ENCODE measurements around the gene EVPL. TPM values are rescaled to one million over a fixed set of nuclear protein-coding genes. Genes with fewer than 3 reads are reported as not detected.

The EVPL gene
- total RNA-seq, 1 experiment from 2014 or later, result 1.3 TPM

DNA sequence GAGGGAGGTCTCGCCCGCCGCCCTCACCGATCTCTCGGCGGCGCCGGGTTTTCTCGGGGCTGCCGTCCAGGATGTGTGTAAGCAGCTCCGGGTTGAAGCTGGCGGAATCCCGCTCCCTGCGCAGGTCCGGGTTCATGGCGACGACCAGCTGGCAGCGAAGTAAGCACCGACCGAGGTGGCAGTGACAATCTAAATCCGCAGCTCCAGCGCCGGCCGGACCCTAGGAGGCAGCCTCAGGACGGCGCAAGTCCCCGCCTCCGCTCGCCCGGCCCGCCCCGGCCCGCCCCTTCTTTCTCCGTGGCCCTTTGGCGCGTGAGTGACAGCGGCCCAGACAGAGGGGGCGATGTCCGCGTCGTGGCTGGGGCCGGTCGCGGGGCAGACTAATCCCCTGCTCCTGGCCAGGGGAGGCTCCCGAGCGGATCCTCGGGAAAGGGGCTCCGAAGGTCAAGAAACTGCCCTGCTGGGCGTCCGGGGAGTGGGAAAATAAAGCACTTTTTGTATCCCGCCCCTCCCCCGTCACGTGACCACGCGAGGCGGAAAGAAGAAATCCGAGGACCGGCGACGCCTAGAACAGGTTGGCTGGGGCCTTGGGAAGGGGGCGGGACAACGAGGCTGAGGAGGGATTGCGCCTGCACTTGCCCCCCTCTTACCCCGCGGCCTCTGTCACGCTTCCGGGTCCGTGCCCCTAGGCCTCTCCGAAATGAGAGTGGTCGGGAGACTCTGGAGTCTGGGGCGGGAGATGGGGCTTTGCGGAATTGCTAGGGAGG is 48.0 kb downstream of the EVPL start, which contains the start of the genes ACOX1 and TEN1 (continued):
- TF ChIP-seq ZNF121 (CRISPR knock-in tag; IDR thresholded peaks at IDR 0.05) (no peak), FOXJ3 (CRISPR knock-in tag; IDR thresholded peaks at IDR 0.05; ENCODE audit: borderline replicate concordance) (no peak), CREB1 (CRISPR knock-in tag; IDR thresholded peaks at IDR 0.05) (no peak), ZNF671 (CRISPR knock-in tag; IDR thresholded peaks at IDR 0.05) (no peak), SMAD4 (CRISPR knock-in tag; IDR thresholded peaks at IDR 0.05) (no peak), ETV6 (CRISPR knock-in tag; IDR thresholded peaks at IDR 0.05) (0 out of 2 replicates have a peak, but pooled peaks have one; percentile 35), ZNF219 (CRISPR knock-in tag; IDR thresholded peaks at IDR 0.05; ENCODE audit: borderline replicate concordance) (no peak), OVOL2 (CRISPR knock-in tag; IDR thresholded peaks at IDR 0.05; ENCODE audit: borderline replicate concordance) (no peak), TCF7 (CRISPR knock-in tag; IDR thresholded peaks at IDR 0.05; ENCODE audit: low read depth) (no peak), MYBL2 (CRISPR knock-in tag; IDR thresholded peaks at IDR 0.05) (no peak), ZNF396 (CRISPR knock-in tag; IDR thresholded peaks at IDR 0.05; ENCODE audit: borderline replicate concordance) (no peak), NFATC4 (CRISPR knock-in tag; IDR thresholded peaks at IDR 0.05) (no peak), GRHL2 (CRISPR knock-in tag; IDR thresholded peaks at IDR 0.05; ENCODE audit: insufficient replicate concordance, severe bottlenecking) (no peak)
- TF ChIP-seq, protein P1, sequence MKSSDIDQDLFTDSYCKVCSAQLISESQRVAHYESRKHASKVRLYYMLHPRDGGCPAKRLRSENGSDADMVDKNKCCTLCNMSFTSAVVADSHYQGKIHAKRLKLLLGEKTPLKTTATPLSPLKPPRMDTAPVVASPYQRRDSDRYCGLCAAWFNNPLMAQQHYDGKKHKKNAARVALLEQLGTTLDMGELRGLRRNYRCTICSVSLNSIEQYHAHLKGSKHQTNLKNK (CRISPR knock-in tag; IDR thresholded peaks at IDR 0.05), result no peak
- TF ChIP-seq, protein P2, sequence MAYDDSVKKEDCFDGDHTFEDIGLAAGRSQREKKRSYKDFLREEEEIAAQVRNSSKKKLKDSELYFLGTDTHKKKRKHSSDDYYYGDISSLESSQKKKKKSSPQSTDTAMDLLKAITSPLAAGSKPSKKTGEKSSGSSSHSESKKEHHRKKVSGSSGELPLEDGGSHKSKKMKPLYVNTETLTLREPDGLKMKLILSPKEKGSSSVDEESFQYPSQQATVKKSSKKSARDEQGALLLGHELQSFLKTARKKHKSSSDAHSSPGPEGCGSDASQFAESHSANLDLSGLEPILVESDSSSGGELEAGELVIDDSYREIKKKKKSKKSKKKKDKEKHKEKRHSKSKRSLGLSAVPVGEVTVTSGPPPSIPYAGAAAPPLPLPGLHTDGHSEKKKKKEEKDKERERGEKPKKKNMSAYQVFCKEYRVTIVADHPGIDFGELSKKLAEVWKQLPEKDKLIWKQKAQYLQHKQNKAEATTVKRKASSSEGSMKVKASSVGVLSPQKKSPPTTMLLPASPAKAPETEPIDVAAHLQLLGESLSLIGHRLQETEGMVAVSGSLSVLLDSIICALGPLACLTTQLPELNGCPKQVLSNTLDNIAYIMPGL (CRISPR knock-in tag; IDR thresholded peaks at IDR 0.05), result peak; percentile 95
- TF ChIP-seq, protein P3, sequence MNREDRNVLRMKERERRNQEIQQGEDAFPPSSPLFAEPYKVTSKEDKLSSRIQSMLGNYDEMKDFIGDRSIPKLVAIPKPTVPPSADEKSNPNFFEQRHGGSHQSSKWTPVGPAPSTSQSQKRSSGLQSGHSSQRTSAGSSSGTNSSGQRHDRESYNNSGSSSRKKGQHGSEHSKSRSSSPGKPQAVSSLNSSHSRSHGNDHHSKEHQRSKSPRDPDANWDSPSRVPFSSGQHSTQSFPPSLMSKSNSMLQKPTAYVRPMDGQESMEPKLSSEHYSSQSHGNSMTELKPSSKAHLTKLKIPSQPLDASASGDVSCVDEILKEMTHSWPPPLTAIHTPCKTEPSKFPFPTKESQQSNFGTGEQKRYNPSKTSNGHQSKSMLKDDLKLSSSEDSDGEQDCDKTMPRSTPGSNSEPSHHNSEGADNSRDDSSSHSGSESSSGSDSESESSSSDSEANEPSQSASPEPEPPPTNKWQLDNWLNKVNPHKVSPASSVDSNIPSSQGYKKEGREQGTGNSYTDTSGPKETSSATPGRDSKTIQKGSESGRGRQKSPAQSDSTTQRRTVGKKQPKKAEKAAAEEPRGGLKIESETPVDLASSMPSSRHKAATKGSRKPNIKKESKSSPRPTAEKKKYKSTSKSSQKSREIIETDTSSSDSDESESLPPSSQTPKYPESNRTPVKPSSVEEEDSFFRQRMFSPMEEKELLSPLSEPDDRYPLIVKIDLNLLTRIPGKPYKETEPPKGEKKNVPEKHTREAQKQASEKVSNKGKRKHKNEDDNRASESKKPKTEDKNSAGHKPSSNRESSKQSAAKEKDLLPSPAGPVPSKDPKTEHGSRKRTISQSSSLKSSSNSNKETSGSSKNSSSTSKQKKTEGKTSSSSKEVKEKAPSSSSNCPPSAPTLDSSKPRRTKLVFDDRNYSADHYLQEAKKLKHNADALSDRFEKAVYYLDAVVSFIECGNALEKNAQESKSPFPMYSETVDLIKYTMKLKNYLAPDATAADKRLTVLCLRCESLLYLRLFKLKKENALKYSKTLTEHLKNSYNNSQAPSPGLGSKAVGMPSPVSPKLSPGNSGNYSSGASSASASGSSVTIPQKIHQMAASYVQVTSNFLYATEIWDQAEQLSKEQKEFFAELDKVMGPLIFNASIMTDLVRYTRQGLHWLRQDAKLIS (CRISPR knock-in tag; IDR thresholded peaks at IDR 0.05; ENCODE audit: borderline replicate concordance), result no peak
- TF ChIP-seq, protein P4, sequence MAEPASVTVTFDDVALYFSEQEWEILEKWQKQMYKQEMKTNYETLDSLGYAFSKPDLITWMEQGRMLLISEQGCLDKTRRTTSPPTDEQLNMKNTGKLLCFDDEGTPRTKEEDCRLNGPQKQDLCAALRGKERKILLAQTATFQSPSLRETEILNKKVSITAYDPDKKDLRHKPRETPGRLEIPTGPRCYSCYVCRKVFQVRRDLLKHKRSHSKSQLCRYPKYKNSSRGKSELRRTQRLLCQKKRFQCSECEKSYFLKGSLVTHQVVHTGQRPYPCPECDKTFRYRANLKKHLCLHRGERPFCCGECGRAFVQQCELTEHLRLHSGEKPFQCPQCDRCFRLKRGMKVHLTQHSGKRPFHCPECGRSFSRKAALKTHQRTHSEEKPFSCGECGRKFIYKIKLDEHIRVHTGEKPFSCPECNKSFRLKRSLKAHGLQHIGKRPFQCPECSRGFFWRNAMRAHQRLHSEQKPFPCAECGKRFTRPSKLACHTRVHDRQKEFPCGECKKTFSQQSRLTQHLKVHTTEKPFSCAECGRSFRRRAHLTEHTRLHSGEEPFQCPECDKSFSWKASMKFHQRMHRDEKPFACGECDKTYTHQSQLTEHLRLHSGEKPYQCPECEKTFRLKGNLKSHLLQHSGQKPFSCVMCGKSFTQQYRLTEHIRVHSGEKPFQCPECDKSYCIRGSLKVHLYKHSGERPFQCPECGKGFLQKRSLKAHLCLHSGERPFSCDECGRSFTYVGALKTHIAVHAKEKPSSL (CRISPR knock-in tag; conservative IDR thresholded peaks at IDR 0.05), result no peak
- TF ChIP-seq, protein P5, sequence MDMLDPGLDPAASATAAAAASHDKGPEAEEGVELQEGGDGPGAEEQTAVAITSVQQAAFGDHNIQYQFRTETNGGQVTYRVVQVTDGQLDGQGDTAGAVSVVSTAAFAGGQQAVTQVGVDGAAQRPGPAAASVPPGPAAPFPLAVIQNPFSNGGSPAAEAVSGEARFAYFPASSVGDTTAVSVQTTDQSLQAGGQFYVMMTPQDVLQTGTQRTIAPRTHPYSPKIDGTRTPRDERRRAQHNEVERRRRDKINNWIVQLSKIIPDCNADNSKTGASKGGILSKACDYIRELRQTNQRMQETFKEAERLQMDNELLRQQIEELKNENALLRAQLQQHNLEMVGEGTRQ (CRISPR knock-in tag; IDR thresholded peaks at IDR 0.05), result peak; percentile 98
- TF ChIP-seq, protein P6, sequence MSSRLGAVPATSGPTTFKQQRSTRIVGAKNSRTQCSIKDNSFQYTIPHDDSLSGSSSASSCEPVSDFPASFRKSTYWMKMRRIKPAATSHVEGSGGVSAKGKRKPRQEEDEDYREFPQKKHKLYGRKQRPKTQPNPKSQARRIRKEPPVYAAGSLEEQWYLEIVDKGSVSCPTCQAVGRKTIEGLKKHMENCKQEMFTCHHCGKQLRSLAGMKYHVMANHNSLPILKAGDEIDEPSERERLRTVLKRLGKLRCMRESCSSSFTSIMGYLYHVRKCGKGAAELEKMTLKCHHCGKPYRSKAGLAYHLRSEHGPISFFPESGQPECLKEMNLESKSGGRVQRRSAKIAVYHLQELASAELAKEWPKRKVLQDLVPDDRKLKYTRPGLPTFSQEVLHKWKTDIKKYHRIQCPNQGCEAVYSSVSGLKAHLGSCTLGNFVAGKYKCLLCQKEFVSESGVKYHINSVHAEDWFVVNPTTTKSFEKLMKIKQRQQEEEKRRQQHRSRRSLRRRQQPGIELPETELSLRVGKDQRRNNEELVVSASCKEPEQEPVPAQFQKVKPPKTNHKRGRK (CRISPR knock-in tag; IDR thresholded peaks at IDR 0.05; ENCODE audit: borderline replicate concordance), result no peak
- TF ChIP-seq, protein P7, sequence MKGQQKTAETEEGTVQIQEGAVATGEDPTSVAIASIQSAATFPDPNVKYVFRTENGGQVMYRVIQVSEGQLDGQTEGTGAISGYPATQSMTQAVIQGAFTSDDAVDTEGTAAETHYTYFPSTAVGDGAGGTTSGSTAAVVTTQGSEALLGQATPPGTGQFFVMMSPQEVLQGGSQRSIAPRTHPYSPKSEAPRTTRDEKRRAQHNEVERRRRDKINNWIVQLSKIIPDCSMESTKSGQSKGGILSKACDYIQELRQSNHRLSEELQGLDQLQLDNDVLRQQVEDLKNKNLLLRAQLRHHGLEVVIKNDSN (CRISPR knock-in tag; IDR thresholded peaks at IDR 0.05), result peak; percentile 98
- TF ChIP-seq, protein P8, sequence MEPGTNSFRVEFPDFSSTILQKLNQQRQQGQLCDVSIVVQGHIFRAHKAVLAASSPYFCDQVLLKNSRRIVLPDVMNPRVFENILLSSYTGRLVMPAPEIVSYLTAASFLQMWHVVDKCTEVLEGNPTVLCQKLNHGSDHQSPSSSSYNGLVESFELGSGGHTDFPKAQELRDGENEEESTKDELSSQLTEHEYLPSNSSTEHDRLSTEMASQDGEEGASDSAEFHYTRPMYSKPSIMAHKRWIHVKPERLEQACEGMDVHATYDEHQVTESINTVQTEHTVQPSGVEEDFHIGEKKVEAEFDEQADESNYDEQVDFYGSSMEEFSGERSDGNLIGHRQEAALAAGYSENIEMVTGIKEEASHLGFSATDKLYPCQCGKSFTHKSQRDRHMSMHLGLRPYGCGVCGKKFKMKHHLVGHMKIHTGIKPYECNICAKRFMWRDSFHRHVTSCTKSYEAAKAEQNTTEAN (CRISPR knock-in tag; IDR thresholded peaks at IDR 0.05), result no peak
- TF ChIP-seq, protein P9, sequence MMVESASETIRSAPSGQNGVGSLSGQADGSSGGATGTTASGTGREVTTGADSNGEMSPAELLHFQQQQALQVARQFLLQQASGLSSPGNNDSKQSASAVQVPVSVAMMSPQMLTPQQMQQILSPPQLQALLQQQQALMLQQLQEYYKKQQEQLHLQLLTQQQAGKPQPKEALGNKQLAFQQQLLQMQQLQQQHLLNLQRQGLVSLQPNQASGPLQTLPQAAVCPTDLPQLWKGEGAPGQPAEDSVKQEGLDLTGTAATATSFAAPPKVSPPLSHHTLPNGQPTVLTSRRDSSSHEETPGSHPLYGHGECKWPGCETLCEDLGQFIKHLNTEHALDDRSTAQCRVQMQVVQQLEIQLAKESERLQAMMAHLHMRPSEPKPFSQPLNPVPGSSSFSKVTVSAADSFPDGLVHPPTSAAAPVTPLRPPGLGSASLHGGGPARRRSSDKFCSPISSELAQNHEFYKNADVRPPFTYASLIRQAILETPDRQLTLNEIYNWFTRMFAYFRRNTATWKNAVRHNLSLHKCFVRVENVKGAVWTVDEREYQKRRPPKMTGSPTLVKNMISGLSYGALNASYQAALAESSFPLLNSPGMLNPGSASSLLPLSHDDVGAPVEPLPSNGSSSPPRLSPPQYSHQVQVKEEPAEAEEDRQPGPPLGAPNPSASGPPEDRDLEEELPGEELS (CRISPR knock-in tag; IDR thresholded peaks at IDR 0.05), result no peak
- TF ChIP-seq, protein P10, sequence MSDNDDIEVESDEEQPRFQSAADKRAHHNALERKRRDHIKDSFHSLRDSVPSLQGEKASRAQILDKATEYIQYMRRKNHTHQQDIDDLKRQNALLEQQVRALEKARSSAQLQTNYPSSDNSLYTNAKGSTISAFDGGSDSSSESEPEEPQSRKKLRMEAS (CRISPR knock-in tag; IDR thresholded peaks at IDR 0.05), result peak; percentile 63

All from WTC11 (cell line).